Natural killer cell (primary cell): ENCODE results near the gene KANTR. TPM values are rescaled to one million over a fixed set of nuclear protein-coding genes. Genes with fewer than 3 reads are reported as not detected.

Experiments used
- ATAC-seq, 3 donors: fragments of 150-1000 bp in 2 of 3; fragments of 200-7000 bp in 1 of 3; cut with Tn5 transposase; 1 replicate in 1 of 3; 2 replicates in 2 of 3; pipeline ENCODE4 v1.10.0; 2021; ENCODE audit warnings: mild to moderate bottlenecking in 2 of 3, moderate library complexity in 2 of 3
- DNase-seq, 2 donors: peaks; one replicate each; pipeline versions ENCODE4 v3.0.0 to v3.0.0-alpha.2; 2013 to 2021; ENCODE audit warnings: mixed read lengths in 1 of 2
- H3K27ac ChIP-seq: one replicate; pipeline ENCODE4 v1.5.1; 2013; ENCODE audit warnings: mild to moderate bottlenecking, low read length
- H3K27me3 ChIP-seq: one replicate; pipeline ENCODE4 v1.6.1; 2013; ENCODE audit warnings: low read length; ENCODE audit not compliant: control insufficient read depth, insufficient read depth
- H3K36me3 ChIP-seq: one replicate; pipeline ENCODE4 v1.6.1; 2013; ENCODE audit warnings: low read length; ENCODE audit not compliant: control insufficient read depth, insufficient read depth
- H3K4me1 ChIP-seq: one replicate; pipeline ENCODE4 v1.6.1; 2013; ENCODE audit warnings: low read length; ENCODE audit not compliant: control insufficient read depth, insufficient read depth
- H3K4me3 ChIP-seq: one replicate; pipeline ENCODE4 v1.5.1; 2013; ENCODE audit warnings: low read length
- H3K9me3 ChIP-seq: one replicate; pipeline ENCODE4 v1.6.1; 2013; ENCODE audit warnings: low read length; ENCODE audit not compliant: control insufficient read depth, insufficient read depth
- H3K27ac Mint-ChIP-seq, 2 donors: one replicate each; pipeline ENCODE4 v1.8.0; 2022; ENCODE audit warnings: mild to moderate bottlenecking in 2 of 2, mixed read lengths in 2 of 2, moderate library complexity in 1 of 2
- H3K27me3 Mint-ChIP-seq, 2 donors: one replicate each; pipeline ENCODE4 v1.8.0; 2022; ENCODE audit warnings: low read depth in 2 of 2, mixed read lengths in 2 of 2
- H3K36me3 Mint-ChIP-seq: one replicate; pipeline ENCODE4 v1.8.0; 2022; ENCODE audit warnings: mixed read lengths
- H3K4me1 Mint-ChIP-seq, 2 donors: one replicate each; pipeline ENCODE4 v1.8.0; 2022; ENCODE audit warnings: mixed read lengths in 2 of 2
- H3K4me3 Mint-ChIP-seq: one replicate; pipeline ENCODE4 v1.8.0; 2022; ENCODE audit warnings: mild to moderate bottlenecking, moderate library complexity, mixed read lengths
- H3K9me3 Mint-ChIP-seq, 2 donors: one replicate each; pipeline ENCODE4 v1.8.0; 2022; ENCODE audit warnings: mixed read lengths in 2 of 2
- WGBS: methylation state at CpG from one replicate; pipeline ENCODE4 v1.1.7; 2013; ENCODE audit warnings: missing lambda C conversion rate; ENCODE audit not compliant: insufficient coverage; 5-methylcytosine and 5-hydroxymethylcytosine counted together
- intact Hi-C: fragments of 100-400 bp; cut with micrococcal nuclease; formaldehyde crosslinking; loops from one replicate; pipeline ENCODE4 v1.14.2; 2022
- total RNA-seq, 4 donors: library from RNA; stranded (reverse); fragments of 120-200 nt in 1 of 4; gene quantifications; one replicate each; pipeline versions ENCODE4 v1.2.3 to v1.2.4, GENCODE V29; 2013 to 2022
- TF ChIP-seq, protein P1 (sequence below): fragments of 200-600 bp; IDR thresholded peaks from one replicate; pipeline ENCODE4 v1.8.0; 2022; ENCODE audit warnings: antibody characterized with exemption

KANTR gene
- total RNA-seq, 3 donors from 2014 or later (not counting 1 experiment from before 2014, with no cell fraction given): 15.1 to 18.1 (median 17.1) TPM

DNA sequence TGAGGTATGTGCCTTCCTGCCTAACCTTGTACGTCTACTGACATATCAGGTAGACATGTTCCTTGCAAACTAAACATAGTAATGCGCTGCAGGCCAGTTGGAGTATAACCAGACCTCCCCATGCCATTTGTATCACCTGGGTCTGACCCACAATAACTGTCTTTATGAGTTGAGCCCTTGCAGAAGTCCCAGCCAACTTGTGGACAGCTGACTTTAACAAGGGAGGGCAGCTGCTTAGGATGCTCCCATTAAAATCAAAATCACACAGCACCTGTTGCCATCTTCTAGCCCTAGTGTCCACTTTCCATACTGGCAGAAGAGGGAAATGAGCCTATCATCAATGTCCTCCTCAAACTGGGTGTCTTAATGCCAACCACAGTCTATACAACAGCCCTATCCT is 41.6 kb downstream of the KANTR start:
- Histone ChIP-seq H3K27me3 (no peaks in the 10 kb centered on the region), H3K4me3 (no peak overlapping the region), H3K4me1 (no peaks in the 10 kb centered on the region), H3K36me3 (no peaks in the 10 kb centered on the region), H3K27ac (no peak overlapping the region), H3K9me3 (no peaks in the 10 kb centered on the region)
- TF ChIP-seq, protein P1, sequence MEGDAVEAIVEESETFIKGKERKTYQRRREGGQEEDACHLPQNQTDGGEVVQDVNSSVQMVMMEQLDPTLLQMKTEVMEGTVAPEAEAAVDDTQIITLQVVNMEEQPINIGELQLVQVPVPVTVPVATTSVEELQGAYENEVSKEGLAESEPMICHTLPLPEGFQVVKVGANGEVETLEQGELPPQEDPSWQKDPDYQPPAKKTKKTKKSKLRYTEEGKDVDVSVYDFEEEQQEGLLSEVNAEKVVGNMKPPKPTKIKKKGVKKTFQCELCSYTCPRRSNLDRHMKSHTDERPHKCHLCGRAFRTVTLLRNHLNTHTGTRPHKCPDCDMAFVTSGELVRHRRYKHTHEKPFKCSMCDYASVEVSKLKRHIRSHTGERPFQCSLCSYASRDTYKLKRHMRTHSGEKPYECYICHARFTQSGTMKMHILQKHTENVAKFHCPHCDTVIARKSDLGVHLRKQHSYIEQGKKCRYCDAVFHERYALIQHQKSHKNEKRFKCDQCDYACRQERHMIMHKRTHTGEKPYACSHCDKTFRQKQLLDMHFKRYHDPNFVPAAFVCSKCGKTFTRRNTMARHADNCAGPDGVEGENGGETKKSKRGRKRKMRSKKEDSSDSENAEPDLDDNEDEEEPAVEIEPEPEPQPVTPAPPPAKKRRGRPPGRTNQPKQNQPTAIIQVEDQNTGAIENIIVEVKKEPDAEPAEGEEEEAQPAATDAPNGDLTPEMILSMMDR: no peak
- intact Hi-C loops: no loop called here
- WGBS: 91% methylated on average over 1 of the region's 2 CpGs
- DNase-seq (no peak), ATAC-seq (no peak)
- Mint-ChIP-seq H3K9me3 (no peaks in the 10 kb centered on the region), H3K27ac (no peak overlapping the region), H3K4me1 (no peaks in the 10 kb centered on the region), H3K27me3 (no peaks in the 10 kb centered on the region), H3K4me3 (no peak overlapping the region), H3K36me3 (no peaks in the 10 kb centered on the region)

DNA sequence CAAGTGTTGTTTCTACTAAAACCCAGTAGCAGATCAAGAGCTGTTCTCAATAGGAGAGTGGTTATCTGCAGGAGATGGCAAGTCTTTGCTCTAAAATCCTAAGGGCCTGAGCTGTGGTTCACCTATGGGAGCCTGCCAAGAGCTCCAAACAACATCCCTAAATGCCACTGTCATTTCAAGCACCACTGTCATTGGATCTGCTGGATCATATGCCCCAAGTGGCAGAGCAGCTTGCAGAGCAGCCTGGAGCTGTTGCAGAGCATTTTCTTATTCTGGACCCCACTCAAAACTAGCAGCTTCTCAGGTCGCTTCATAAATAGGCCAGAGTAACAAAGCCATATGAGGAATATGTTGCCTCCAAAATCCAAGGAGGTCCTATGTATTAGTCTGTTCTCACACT is 59.6 kb downstream of the KANTR start:
- Mint-ChIP-seq H3K4me3 (no peak overlapping the region), H3K27ac (no peak overlapping the region), H3K4me1 (no peaks in the 10 kb centered on the region), H3K36me3 (no peaks in the 10 kb centered on the region), H3K9me3 (no peaks in the 10 kb centered on the region), H3K27me3 (no peaks in the 10 kb centered on the region)
- Histone ChIP-seq H3K27ac (no peak overlapping the region), H3K4me3 (no peak overlapping the region), H3K27me3 (no peaks in the 10 kb centered on the region), H3K36me3 (no peaks in the 10 kb centered on the region), H3K4me1 (no peaks in the 10 kb centered on the region), H3K9me3 (no peaks in the 10 kb centered on the region)
- 100% methylated on average over 1 of the region's 1 CpG for WGBS
- DNase-seq: no peak
- intact Hi-C loops: no loop called here
- no peak for ATAC-seq
- TF ChIP-seq, protein P1: no peak

DNA sequence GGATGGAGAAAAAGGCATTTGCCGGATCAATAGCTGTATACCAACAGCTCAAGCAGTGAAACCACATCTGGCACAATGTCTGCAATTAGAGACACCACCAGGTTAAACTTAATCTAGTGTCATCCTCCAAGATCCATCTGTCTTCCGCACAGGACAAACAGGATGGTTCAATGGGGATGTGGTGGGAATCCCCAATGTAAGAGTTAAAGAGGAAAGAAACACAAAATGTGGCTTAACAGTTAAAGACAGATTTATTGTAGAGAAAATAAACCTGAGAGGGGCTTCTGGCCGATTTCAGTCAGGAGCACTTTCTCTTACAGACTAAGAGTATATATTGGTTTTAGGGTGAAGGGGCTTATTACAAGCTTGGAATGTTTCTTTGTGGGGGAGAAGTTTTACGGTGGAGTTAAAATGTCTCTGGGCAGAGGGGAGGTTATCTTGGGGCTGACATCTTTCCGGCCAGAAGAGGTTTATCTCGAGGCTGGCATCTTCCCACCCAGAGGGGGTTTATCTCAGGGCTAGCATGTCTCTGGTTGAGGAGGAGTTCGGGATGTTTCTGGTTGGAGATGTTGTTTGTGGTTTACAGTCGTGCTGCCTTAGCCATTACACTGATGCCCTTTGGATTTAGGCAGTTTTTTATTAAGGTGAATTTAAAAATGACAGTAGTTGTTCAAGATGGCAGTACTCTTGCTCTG is 61.7 kb downstream of the KANTR start:
- Mint-ChIP-seq H3K9me3 (no peaks in the 10 kb centered on the region), H3K27me3 (no peaks in the 10 kb centered on the region)

More for the DNA sequence above, 61.7 kb downstream of the KANTR start:
- ATAC-seq (no peak), DNase-seq (no peak)
- TF ChIP-seq, protein P1: no peak
- no peaks in the 10 kb centered on the region for H3K27me3 ChIP-seq
- no peaks in the 10 kb centered on the region for H3K9me3 ChIP-seq
- H3K36me3 Mint-ChIP-seq: peaks cover 7% of the 10 kb centered on the region
- no peaks in the 10 kb centered on the region for H3K4me1 Mint-ChIP-seq
- intact Hi-C loops: no loop called here
- WGBS: 93% methylated on average over 7 of the region's 8 CpGs
- H3K4me3 Mint-ChIP-seq: no peak overlapping the region
- H3K4me3 ChIP-seq: no peak overlapping the region
- no peak overlapping the region for H3K27ac Mint-ChIP-seq
- H3K4me1 ChIP-seq: no peaks in the 10 kb centered on the region
- H3K27ac ChIP-seq: no peak overlapping the region
- no peaks in the 10 kb centered on the region for H3K36me3 ChIP-seq
